ENCODE results near the gene LYL1.

LYL1 gene

GRCh38 chr19:13127811-13128575 lies 25.3 kb upstream of the LYL1 start:
- H3K4me3 ChIP-seq (ENCODE audit: low read length): no peak overlapping the region
- TF ChIP-seq CTCF (IDR thresholded peaks at IDR 0.05; ENCODE audit: insufficient read depth, low read depth, low read length, missing control alignments): no peak
- no peak for DNase-seq (ENCODE audit: low read depth)

GRCh38 chr19:13127051-13127450 lies 24.4 kb upstream of the LYL1 start:
- TF ChIP-seq CTCF (IDR thresholded peaks at IDR 0.05; ENCODE audit: insufficient read depth, low read depth, low read length, missing control alignments): no peak
- H3K4me3 ChIP-seq (ENCODE audit: low read length): no peak overlapping the region

GRCh38 chr19:13122980-13123957 lies 20.6 kb upstream of the LYL1 start:
- DNase-seq (ENCODE audit: low read depth): no peak
- no peak for TF ChIP-seq CTCF (IDR thresholded peaks at IDR 0.05; ENCODE audit: insufficient read depth, low read depth, low read length, missing control alignments)
- no peak overlapping the region for H3K4me3 ChIP-seq (ENCODE audit: low read length)

More at GRCh38 chr19:13127051-13127450, 24.4 kb upstream of the LYL1 start:
- no peak for DNase-seq (ENCODE audit: low read depth)

GRCh38 chr19:13122275-13122878 lies 19.7 kb upstream of the LYL1 start:
- H3K4me3 ChIP-seq (ENCODE audit: low read length): no peak overlapping the region
- DNase-seq (ENCODE audit: low read depth): no peak
- TF ChIP-seq CTCF (IDR thresholded peaks at IDR 0.05; ENCODE audit: insufficient read depth, low read depth, low read length, missing control alignments): no peak

- no peak overlapping the region for H3K4me3 ChIP-seq (ENCODE audit: low read length)
- no peak for DNase-seq (ENCODE audit: low read depth)
These were observed 19.1 kb upstream of the LYL1 start for GRCh38 chr19:13121551-13122274.

More at GRCh38 chr19:13121551-13122274, 19.1 kb upstream of the LYL1 start:
- TF ChIP-seq CTCF (IDR thresholded peaks at IDR 0.05; ENCODE audit: insufficient read depth, low read depth, low read length, missing control alignments): no peak

All from epithelial cell of esophagus (primary cell).